HepG2 (cell line): ENCODE results near the gene WBP1. TPM values are rescaled to one million over a fixed set of nuclear protein-coding genes. Genes with fewer than 3 reads are reported as not detected.

Source experiments
- PAXIP1 ChIP-seq: sonication (generic); formaldehyde crosslinking; conservative IDR thresholded peaks from 2 replicates; pipeline ENCODE4 v1.4.0; 2020; ENCODE audit warnings: mild to moderate bottlenecking, missing genetic modification reagents, moderate library complexity
- PLRG1 ChIP-seq: fragments of 450-650 bp; conservative IDR thresholded peaks from 2 replicates; pipeline ENCODE4 v1.6.1; 2016
- RBFOX2 ChIP-seq: fragments of 200-400 bp; formaldehyde crosslinking; IDR thresholded peaks from 2 replicates; pipeline ENCODE4 v1.6.1; 2017; ENCODE audit warnings: low read depth, mild to moderate bottlenecking, low read length
- UBTF ChIP-seq: sonication (generic); formaldehyde crosslinking; IDR thresholded peaks from 2 replicates; pipeline ENCODE4 v1.4.0; 2020; ENCODE audit warnings: mild to moderate bottlenecking, missing genetic modification reagents
- polyA plus RNA-seq, 8 experiments: library from polyadenylated mRNA; depleted of rRNA in 3 of 8; stranded (reverse) in 7 of 8; unstranded in 1 of 8; fragments of >200 nt; fragmentation: Illumina TruSeq in 4 of 8; extraction: Trizol in 4 of 8; gene quantifications; 2 replicates each; pipeline versions ENCODE4 v1.2.1 to v1.2.3, GENCODE V29; 2011 to 2016; ENCODE audit warnings: low read depth in 4 of 8, missing spikeins in 1 of 8, mixed read lengths in 1 of 8; ENCODE audit not compliant: insufficient read depth in 1 of 8
- total RNA-seq, 5 experiments: library from RNA; depleted of rRNA; stranded (reverse); fragments of >200 nt; fragmentation: Illumina TruSeq; extraction: Trizol; gene quantifications; 2 replicates each; pipeline ENCODE4 v1.2.3, GENCODE V29; 2016; ENCODE audit warnings: low read depth in 1 of 5
- TF ChIP-seq, protein P1 (sequence below): sonication (generic); formaldehyde crosslinking; IDR thresholded peaks from 2 replicates; pipeline ENCODE4 v1.4.0; 2020; ENCODE audit warnings: mild to moderate bottlenecking, missing genetic modification reagents

The WBP1 gene
- total and polyA plus RNA-seq, 2 of the 13 experiments (the other 11 are each of a cell fraction or from before 2014, with no cell fraction given) = 38.8 to 85.7 TPM

GRCh38 chr2:74424139-74424992, 33.9 kb upstream of the WBP1 start (continued):
- no peak; the same call in 1 of the 2 replicates for TF ChIP-seq PAXIP1
- TF ChIP-seq, protein P1, sequence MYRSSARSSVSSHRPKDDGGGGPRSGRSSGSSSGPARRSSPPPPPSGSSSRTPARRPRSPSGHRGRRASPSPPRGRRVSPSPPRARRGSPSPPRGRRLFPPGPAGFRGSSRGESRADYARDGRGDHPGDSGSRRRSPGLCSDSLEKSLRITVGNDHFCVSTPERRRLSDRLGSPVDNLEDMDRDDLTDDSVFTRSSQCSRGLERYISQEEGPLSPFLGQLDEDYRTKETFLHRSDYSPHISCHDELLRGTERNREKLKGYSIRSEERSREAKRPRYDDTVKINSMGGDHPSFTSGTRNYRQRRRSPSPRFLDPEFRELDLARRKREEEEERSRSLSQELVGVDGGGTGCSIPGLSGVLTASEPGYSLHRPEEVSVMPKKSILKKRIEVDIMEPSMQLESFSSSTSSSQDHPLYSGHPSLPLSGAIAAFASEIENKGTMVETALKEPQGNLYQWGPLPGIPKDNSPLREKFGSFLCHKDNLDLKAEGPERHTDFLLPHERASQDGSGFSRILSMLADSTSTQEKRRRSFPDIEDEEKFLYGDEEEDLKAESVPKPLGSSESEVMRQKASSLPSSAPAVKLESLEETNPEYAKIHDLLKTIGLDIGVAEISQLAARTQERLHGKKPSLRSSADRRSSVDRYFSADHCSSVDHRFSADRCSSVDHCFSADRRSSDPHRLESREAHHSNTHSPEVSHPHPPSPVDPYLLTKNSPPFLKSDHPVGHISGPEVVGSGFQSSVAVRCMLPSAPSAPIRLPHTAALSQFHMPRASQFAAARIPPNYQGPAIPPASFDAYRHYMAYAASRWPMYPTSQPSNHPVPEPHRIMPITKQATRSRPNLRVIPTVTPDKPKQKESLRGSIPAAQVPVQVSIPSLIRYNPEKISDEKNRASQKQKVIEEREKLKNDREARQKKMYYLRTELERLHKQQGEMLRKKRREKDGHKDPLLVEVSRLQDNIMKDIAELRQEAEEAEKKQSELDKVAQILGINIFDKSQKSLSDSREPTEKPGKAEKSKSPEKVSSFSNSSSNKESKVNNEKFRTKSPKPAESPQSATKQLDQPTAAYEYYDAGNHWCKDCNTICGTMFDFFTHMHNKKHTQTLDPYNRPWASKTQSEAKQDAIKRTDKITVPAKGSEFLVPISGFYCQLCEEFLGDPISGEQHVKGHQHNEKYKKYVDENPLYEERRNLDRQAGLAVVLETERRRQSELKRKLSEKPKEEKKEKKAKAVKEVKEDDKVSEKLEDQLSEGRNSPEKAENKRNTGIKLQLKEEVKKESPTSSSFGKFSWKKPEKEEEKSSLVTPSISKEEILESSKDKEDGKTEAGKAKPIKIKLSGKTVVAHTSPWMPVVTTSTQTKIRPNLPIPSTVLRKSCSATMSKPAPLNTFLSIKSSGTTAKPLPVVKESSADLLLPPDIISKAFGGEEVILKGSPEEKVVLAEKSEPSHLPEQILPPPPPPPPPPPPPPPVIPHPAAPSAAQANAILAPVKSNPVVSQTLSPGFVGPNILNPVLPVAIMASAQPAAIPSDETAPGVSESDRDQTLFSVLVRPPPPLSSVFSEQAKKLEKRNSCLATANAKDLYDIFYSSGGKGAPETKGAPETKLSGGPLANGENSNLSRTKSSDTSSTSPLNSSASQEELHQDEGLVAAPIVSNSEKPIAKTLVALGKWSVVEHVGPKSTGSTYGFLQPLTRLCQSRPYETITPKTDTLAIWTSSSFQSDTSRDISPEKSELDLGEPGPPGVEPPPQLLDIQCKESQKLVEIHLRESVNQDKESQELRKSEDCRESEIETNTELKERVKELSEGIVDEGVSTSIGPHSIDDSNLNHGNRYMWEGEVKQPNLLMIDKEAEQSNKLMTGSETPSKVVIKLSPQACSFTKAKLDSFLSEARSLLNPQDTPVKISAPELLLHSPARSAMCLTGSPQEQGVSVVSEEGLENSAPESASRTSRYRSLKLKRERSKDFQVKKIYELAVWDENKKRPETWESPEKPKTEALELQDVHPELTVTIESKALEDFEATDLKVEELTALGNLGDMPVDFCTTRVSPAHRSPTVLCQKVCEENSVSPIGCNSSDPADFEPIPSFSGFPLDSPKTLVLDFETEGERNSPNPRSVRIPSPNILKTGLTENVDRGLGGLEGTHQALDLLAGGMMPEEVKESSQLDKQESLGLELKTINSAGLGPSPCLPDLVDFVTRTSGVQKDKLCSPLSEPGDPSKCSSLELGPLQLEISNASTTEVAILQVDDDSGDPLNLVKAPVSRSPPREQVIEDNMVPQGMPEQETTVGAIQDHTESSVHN (CRISPR knock-in tag) = peak; percentile 70; the same call in 1 of the 2 replicates
- 0 out of 2 replicates have a peak, but pooled peaks have one; percentile 30 for TF ChIP-seq UBTF (CRISPR knock-in tag)
- no peak for TF ChIP-seq RBFOX2
- no peak for TF ChIP-seq PLRG1
